ENCODE results near the gene RASGEF1B.

The RASGEF1B gene

DNA sequence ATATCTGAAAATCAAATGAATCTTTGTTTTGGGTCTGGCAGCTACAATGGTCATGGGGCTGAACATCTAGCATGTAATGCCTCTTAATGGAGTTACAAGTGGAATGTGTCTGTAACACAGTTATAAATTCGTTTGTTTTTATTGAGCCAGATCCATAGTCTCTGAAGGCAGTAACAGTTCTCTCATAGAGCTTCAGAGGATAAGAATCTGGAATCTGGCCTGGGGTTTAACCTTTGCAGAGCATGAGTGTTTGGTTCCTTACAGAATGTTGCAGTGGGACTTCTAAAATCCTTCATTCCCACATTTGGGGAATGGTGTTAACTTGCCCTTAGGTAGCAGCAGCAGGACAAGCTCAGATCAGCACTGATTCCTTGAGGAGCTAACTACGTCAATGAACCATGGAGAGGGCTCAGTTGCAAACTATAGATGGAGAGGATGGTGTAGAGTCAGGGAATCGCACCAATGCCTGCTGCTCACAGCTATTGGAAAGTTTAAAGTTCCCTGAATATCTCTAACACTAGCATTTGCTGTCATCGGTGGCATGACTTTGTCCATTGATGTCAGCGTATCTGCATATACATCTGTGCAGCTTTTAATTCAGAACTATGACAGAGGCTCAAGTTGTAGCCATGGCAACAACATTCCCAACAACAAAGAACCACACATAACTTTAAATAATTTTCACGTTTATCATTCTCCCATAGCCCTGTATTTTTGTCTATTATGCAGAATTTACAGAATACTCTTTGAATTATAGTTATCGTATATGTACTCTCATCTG is 72.2 kb downstream of the RASGEF1B start:
- Mint-ChIP-seq H3K4me3 (no peak overlapping the region), H3K36me3 (no peaks in the 10 kb centered on the region), H3K27me3 (peaks cover 3% of the 10 kb centered on the region), H3K27ac (no peak overlapping the region), H3K4me1 (no peaks in the 10 kb centered on the region), H3K9me3 (no peaks in the 10 kb centered on the region)
- no peak for DNase-seq
- CTCF ChIA-PET = interaction anchor here (1.1 to 2.2 kb wide), 3 partner anchors 48 to 869 kb away, joined by 3 to 7 read pairs (median 4); no protein-coding TSS in a partner anchor

DNA sequence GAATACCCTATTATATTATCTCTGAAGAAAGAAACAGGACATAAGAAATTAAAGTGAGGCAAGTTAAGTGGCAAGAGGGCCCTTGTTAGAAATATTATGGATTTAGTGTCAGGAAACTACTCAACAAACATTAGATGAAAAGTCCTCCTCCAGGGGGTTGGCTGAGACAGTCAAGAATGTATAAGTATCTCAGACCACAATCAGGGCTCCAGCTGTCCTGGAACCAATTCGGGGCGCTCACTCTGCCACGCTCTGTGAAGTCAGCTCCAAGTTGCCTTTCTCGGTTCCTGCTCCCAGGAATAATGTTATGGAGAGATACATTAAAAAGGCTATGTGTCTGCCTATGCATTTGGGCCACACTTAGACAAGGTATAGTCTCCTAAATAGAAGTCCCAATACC is 73.3 kb downstream of the RASGEF1B start:
- H3K9me3 Mint-ChIP-seq = no peaks in the 10 kb centered on the region
- H3K4me1 Mint-ChIP-seq = no peaks in the 10 kb centered on the region
- H3K36me3 Mint-ChIP-seq = no peaks in the 10 kb centered on the region
- H3K4me3 Mint-ChIP-seq = no peak overlapping the region
- H3K27ac Mint-ChIP-seq = no peak overlapping the region
- CTCF ChIA-PET = interaction anchor here (2.2 kb wide), 1 partner anchor 803 kb away, joined by 7 read pairs; no protein-coding TSS in a partner anchor
- no peaks in the 10 kb centered on the region for H3K27me3 Mint-ChIP-seq
- DNase-seq = no peak

DNA sequence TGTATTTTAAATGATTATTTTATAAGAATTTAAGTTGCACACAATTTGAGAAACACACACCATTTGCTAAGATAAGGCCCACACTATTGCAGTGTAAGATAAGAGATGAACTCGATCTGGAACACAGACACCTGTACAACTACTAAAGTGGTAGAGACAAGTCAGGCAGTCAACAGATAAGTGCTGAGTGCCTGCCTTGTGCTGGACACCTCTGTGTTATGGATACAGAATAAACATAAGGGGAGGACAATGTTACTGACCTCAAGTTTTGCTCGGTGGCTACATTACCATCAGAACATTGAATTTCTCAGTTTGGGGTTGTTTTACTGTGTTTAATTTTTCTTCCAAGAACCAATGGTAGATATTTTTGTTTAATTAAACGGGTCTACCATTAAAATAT is 74.1 kb downstream of the RASGEF1B start:
- CTCF ChIA-PET = no interaction called here
- no peak overlapping the region for H3K27ac Mint-ChIP-seq
- no peaks in the 10 kb centered on the region for H3K4me1 Mint-ChIP-seq
- no peaks in the 10 kb centered on the region for H3K9me3 Mint-ChIP-seq
- no peaks in the 10 kb centered on the region for H3K36me3 Mint-ChIP-seq
- no peak overlapping the region for H3K4me3 Mint-ChIP-seq
- DNase-seq = no peak
- H3K27me3 Mint-ChIP-seq = no peaks in the 10 kb centered on the region

DNA sequence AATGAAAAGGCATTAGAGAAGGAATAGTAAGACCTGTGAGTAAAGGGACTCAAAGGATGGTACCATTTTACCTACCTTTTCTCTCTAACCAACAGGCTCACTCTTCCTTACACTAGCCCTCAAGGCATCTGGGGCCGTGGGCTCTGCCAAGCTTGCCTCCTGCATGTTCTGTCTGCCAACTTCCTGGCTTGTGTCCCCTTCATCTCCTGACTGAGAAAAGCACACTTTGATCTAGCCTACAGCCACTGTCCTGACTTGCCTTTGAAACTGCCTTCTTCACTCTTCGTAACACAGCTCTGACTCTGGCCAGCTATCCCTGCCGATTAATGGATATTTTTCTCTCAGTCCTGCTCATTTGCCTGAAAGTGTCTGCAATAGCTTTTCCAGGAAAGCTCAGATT is 76.5 kb downstream of the RASGEF1B start:
- CTCF ChIA-PET = interaction anchor here (1.7 kb wide), 1 partner anchor 449 kb away, joined by 4 read pairs; no protein-coding TSS in a partner anchor
- Mint-ChIP-seq H3K27ac (no peak overlapping the region), H3K27me3 (no peaks in the 10 kb centered on the region), H3K4me1 (peaks cover 4% of the 10 kb centered on the region), H3K36me3 (no peaks in the 10 kb centered on the region), H3K9me3 (no peaks in the 10 kb centered on the region), H3K4me3 (no peak overlapping the region)
- DNase-seq = no peak

DNA sequence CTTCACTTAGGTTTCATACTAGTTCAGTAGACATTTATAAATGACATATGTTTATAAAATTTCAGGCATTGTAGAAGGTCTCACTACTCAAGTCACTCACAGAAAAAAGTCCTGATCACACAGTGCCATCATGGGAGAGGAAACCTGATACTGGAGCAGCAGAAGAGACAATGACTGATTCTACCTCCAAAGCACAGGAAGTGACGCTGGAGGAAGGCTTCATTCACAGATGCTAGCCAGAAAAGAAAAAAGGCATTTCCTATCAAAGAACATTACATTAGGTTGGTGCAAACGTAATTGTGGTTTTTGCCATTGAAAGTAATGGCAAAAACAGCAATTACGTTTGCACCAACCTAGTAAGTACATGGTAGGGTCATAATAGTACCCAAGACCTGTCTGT is 79.5 kb downstream of the RASGEF1B start:
- no peaks in the 10 kb centered on the region for H3K9me3 Mint-ChIP-seq
- CTCF ChIA-PET = no interaction called here
- H3K27me3 Mint-ChIP-seq = no peaks in the 10 kb centered on the region
- H3K4me3 Mint-ChIP-seq = no peak overlapping the region
- no peaks in the 10 kb centered on the region for H3K36me3 Mint-ChIP-seq
- H3K4me1 Mint-ChIP-seq = peaks cover 4% of the 10 kb centered on the region
- no peak overlapping the region for H3K27ac Mint-ChIP-seq
- no peak for DNase-seq

DNA sequence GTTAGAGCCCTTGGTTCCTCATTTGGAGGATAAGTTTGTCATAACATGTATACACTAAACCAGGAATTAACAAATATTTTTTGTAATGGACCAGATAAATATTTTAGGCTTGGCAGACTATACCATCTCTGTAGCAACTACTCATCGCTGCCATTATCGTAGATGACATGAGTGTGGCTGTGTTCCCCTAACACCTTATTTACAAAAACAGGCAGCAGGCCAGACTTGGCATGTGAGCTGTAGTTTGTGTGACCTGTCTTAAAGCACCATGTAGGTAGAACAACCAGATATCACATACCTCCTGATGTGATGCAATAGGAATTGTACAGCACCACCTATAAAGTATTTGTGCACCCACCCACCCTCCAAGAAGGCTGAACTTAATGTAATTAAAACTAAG is 82.0 kb downstream of the RASGEF1B start:
- Mint-ChIP-seq H3K36me3 (no peaks in the 10 kb centered on the region), H3K9me3 (no peaks in the 10 kb centered on the region), H3K4me3 (no peak overlapping the region), H3K27ac (no peak overlapping the region), H3K27me3 (no peaks in the 10 kb centered on the region), H3K4me1 (peaks cover 4% of the 10 kb centered on the region)
- no peak for DNase-seq
- CTCF ChIA-PET = interaction anchor here (1.0 kb wide), 1 partner anchor 38 kb away, joined by 4 read pairs; no protein-coding TSS in a partner anchor

DNA sequence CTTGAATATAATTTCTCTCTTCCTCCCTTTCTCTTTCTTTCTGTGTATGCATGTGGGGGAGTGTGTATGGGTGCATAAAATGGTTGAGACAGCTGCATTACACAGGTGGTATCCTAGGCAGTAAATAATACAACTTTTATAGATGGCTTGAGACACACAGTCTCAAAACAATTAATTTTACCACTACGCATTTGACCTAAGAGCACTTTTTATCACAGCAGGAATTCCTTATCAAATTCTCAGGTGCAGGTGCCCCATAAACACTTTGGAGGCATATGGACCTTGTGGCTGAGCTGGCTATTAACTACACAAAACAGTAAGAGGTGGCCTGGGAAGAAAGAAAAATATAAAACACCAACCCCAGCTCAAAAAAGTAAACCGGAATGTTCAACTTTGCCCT is 91.3 kb downstream of the RASGEF1B start:
- Mint-ChIP-seq H3K4me1 (no peaks in the 10 kb centered on the region), H3K4me3 (no peak overlapping the region), H3K9me3 (no peaks in the 10 kb centered on the region), H3K27ac (no peak overlapping the region), H3K36me3 (no peaks in the 10 kb centered on the region), H3K27me3 (no peaks in the 10 kb centered on the region)
- no peak for DNase-seq
- CTCF ChIA-PET = no interaction called here

DNA sequence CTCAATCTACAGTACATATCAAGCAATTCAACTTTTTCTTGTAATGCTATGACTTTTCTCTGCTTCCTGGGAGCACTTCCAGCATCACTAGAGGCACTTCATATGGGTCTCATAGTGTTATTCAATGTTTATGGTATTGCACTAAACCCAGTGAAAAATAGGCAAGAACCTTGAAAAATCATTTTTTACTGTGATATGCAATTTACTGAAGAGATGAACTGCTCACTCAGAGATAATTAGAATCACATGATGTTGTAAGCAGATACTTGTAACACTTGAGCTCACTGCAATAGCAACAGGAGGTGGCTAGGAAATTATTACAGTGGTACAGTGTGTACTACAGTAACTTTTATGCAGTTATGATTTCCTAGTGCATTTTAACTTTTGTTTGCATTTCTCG is 93.3 kb downstream of the RASGEF1B start:
- Mint-ChIP-seq H3K9me3 (no peaks in the 10 kb centered on the region), H3K4me3 (no peak overlapping the region), H3K4me1 (no peaks in the 10 kb centered on the region), H3K36me3 (no peaks in the 10 kb centered on the region), H3K27me3 (no peaks in the 10 kb centered on the region), H3K27ac (no peak overlapping the region)
- no peak for DNase-seq
- CTCF ChIA-PET = no interaction called here

DNA sequence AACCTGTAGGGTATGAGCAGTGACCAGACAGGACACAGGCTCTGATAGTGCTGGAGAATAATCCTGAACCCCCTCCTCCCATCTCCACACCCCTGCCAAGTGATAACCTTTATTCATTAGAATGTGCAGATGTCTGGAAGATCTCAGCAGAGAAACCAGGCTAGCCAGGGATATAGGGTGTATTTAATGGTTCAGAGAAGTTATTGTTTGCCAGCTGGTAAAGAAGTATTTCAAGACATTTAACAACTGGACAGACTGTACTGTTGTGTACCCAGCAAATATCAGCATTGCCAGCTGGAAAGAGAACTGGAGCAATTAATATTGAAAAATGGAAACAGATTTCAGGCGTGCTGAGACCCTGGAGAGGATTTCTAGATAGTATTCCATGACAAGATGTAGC is 94.5 kb downstream of the RASGEF1B start:
- CTCF ChIA-PET = no interaction called here
- Mint-ChIP-seq H3K27ac (no peak overlapping the region), H3K36me3 (no peaks in the 10 kb centered on the region), H3K4me3 (no peak overlapping the region), H3K9me3 (no peaks in the 10 kb centered on the region), H3K27me3 (no peaks in the 10 kb centered on the region), H3K4me1 (no peaks in the 10 kb centered on the region)
- no peak for DNase-seq

DNA sequence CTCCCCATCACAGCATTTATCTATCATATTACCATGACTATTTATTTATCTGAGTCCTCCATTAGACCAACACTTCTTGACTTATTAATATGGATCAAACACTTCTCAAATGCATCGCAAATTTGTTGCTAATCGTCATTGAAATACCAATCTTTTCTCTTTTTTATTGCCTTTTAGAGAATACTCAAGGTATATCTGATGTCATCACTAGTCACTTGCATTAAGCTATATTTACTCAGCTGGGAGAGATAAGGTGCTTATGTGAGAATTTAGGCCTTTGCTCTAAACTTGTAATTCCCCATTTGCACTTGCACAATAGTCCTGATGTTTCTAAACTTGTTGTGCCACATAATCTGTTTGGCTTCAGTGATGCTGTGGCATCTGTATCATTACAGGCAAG is 95.0 kb downstream of the RASGEF1B start:
- no peaks in the 10 kb centered on the region for H3K4me1 Mint-ChIP-seq
- no peaks in the 10 kb centered on the region for H3K9me3 Mint-ChIP-seq
- no peak for DNase-seq
- H3K36me3 Mint-ChIP-seq = no peaks in the 10 kb centered on the region
- H3K4me3 Mint-ChIP-seq = no peak overlapping the region
- H3K27me3 Mint-ChIP-seq = no peaks in the 10 kb centered on the region
- CTCF ChIA-PET = no interaction called here
- H3K27ac Mint-ChIP-seq = no peak overlapping the region
